ENCODE results near the gene RBFOX2.

Gene RBFOX2

DNA sequence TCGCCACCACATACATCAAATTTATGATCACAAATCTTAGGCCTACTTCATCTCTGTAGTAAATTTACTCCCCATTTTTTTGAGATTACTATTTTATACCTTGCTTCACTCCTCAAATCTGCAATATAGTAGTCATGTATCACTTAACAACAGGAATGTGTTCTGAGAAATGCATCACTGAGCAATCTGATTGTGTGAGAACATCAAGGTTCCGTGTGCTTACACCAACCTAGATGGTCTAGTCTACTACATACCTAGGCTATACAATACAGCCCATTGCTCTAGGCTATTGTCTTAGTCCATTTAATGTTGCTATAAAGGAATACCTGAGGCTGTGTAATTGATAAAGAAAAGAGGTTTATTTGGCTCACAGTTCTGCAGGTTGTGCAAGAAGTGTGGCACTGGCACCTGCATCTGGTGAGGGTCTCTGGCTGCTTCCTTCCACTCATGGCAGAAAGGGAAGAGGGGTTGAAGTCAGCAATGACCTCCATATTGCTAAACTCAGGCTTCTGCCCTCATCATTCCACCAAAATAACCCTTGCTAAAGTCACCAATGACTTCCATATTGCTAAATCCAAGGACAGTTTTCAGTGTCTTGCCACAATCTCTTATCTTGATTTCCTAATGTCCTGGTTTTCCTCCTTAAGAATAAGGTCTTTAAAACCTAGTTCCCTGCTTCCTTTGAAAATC lies 140.3 kb downstream of the RBFOX2 start:
- Mint-ChIP-seq H3K27ac (no peak overlapping the region), H3K4me3 (no peak overlapping the region), H3K27me3 (ENCODE audit: low read depth, poor library complexity) (no peaks in the 10 kb centered on the region), H3K4me1 (peaks cover 28% of the 10 kb centered on the region), H3K9me3 (no peaks in the 10 kb centered on the region), H3K36me3 (ENCODE audit: low read depth) (peaks cover 6% of the 10 kb centered on the region)
- no peak for DNase-seq
- TF ChIP-seq, protein P1, sequence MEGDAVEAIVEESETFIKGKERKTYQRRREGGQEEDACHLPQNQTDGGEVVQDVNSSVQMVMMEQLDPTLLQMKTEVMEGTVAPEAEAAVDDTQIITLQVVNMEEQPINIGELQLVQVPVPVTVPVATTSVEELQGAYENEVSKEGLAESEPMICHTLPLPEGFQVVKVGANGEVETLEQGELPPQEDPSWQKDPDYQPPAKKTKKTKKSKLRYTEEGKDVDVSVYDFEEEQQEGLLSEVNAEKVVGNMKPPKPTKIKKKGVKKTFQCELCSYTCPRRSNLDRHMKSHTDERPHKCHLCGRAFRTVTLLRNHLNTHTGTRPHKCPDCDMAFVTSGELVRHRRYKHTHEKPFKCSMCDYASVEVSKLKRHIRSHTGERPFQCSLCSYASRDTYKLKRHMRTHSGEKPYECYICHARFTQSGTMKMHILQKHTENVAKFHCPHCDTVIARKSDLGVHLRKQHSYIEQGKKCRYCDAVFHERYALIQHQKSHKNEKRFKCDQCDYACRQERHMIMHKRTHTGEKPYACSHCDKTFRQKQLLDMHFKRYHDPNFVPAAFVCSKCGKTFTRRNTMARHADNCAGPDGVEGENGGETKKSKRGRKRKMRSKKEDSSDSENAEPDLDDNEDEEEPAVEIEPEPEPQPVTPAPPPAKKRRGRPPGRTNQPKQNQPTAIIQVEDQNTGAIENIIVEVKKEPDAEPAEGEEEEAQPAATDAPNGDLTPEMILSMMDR (IDR thresholded peaks at IDR 0.05) = no peak

DNA sequence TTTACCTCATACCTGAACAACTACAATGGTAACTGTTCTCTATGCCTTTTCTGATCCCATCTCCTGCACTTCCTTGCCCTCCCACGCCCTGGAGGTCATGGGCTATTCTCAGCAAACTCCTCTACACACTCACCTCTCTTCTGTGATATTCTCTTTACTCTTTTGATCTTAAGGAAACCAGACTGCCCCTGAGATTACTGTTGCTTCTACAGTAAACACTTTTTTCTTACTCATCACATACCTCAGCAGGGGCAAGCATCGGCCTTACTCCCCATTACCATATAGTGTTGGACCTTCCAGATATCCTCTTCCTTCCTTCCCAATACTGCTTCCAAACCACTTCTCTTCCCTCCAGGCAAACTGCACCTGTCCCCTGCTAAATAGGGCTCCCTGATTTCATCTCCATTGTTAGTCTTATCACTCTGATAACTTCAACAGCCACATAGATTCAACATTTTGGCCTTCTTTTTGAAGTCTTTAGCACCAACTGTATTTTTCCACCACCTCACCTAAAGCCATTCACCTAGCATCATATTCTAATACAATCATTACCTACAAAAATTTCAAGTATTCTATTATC lies 141.2 kb downstream of the RBFOX2 start:
- no peak overlapping the region for H3K4me3 Mint-ChIP-seq
- peaks cover 6% of the 10 kb centered on the region for H3K36me3 Mint-ChIP-seq (ENCODE audit: low read depth)
- H3K9me3 Mint-ChIP-seq = no peaks in the 10 kb centered on the region
- peaks cover 29% of the 10 kb centered on the region for H3K4me1 Mint-ChIP-seq
- H3K27me3 Mint-ChIP-seq (ENCODE audit: low read depth, poor library complexity) = no peaks in the 10 kb centered on the region
- H3K27ac Mint-ChIP-seq = peak overlapping the region; percentile 0
- no peak for DNase-seq
- TF ChIP-seq, protein P1 (IDR thresholded peaks at IDR 0.05) = no peak

DNA sequence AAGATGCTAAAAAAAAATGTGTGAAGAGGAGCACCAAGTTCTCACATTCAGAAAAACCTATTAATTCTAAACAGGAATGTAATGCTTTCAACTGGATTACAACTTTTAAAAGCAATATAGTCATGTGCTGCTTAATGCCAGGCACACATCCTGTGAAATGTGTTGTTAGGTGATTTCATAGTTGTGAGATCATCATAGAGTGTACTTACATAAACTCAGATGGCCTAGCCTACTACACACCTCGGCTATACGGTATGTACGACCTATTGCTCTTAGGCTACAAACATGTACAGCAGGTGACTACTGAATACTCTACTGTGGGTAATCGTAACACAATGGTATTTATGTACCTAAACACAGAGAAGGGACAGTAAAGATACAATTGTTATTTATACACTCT lies 142.3 kb downstream of the RBFOX2 start:
- Mint-ChIP-seq H3K27ac (no peak overlapping the region), H3K9me3 (no peaks in the 10 kb centered on the region), H3K4me1 (peaks cover 29% of the 10 kb centered on the region), H3K36me3 (ENCODE audit: low read depth) (peaks cover 6% of the 10 kb centered on the region), H3K4me3 (no peak overlapping the region), H3K27me3 (ENCODE audit: low read depth, poor library complexity) (no peaks in the 10 kb centered on the region)
- TF ChIP-seq, protein P1 (IDR thresholded peaks at IDR 0.05) = no peak
- DNase-seq = no peak

DNA sequence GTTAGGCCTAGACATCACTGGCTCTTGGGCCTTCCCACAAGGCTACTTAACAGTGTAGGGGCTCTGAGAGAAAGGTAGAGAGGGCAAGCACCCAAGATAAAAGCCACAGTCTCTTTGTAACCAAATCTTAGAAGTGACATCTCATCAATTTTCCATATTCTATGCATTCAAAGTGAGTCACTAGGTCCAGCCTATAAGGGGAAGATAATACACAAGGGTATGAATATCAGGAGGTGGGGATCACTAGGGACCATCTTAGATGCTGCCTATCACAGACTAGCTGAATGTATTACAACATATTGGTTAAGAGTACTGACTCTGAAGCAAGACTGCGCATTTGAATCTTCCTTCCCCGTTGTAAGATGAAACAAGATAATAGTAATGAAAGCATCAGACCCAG lies 144.1 kb downstream of the RBFOX2 start:
- Mint-ChIP-seq H3K27ac (peak overlapping the region; percentile 62), H3K4me1 (peaks cover 38% of the 10 kb centered on the region), H3K9me3 (no peaks in the 10 kb centered on the region), H3K36me3 (ENCODE audit: low read depth) (peaks cover 5% of the 10 kb centered on the region), H3K4me3 (no peak overlapping the region), H3K27me3 (ENCODE audit: low read depth, poor library complexity) (no peaks in the 10 kb centered on the region)
- TF ChIP-seq, protein P1 (IDR thresholded peaks at IDR 0.05) = no peak
- DNase-seq = no peak

DNA sequence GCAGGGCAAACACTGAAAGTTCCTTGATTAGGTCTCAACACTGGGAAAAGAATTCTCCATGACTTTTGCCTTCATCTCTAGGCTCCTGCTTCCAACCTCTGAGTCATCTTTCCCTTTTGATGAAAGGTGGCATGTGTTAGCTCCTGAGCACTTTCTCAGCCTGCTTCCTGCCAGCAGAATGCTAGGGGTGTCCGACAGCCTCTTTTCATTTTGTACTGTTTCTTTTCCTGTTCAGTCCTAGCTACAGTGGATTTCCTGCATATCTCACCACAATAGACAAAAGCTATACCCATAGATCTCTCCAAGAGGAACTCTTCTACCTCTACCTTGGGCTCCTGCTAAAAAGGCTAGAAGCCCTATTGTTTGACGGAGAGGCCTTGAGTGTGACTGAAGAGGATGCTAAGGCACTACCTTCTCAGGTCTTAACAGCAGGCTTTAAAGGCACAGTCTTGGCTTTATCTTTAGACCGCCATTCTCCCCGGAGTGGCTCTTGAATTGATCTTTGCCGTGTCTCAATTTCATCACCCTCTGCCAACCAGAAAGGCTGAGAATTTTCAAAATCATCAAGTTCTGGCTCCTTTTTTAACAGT lies 145.5 kb downstream of the RBFOX2 start:
- Mint-ChIP-seq H3K27me3 (ENCODE audit: low read depth, poor library complexity) (no peaks in the 10 kb centered on the region), H3K9me3 (no peaks in the 10 kb centered on the region), H3K4me1 (peaks cover 42% of the 10 kb centered on the region), H3K4me3 (no peak overlapping the region), H3K27ac (peak overlapping the region; percentile 94), H3K36me3 (ENCODE audit: low read depth) (no peaks in the 10 kb centered on the region)
- DNase-seq = no peak
- TF ChIP-seq, protein P1 (IDR thresholded peaks at IDR 0.05) = no peak

All from nephron progenitor cell (in vitro differentiated cells).